Measurements from ENCODE around the gene C10orf71.

C10orf71 gene

GRCh38 chr10:49364051-49364450 lies 65.1 kb downstream of the C10orf71 start:
- Histone ChIP-seq H3K9ac (ENCODE audit: low read depth, low read length) (no peak overlapping the region), H3K4me3 (ENCODE audit: low read depth in 1 of 2, low read length in 2 of 2) (no peak overlapping the region), H3K79me2 (ENCODE audit: insufficient read depth, low read length) (no peaks in the 10 kb centered on the region), H4K20me1 (ENCODE audit: insufficient read depth, low read length) (no peaks in the 10 kb centered on the region; the same call in 1 of the 2 replicates), H3K4me1 (ENCODE audit: insufficient read depth, low read length) (peaks cover 8% of the 10 kb centered on the region; the same call in 1 of the 2 replicates), H3K4me2 (ENCODE audit: insufficient read depth, low read length) (no peak overlapping the region), H3K9me3 (ENCODE audit: insufficient read depth, low read length, severe bottlenecking) (no peaks in the 10 kb centered on the region), H3K27ac (ENCODE audit: low read length) (no peak overlapping the region), H3K27me3 (ENCODE audit: insufficient read depth, low read length, poor library complexity) (no peaks in the 10 kb centered on the region), H2AFZ (ENCODE audit: low read depth, low read length) (no peak overlapping the region), H3K36me3 (ENCODE audit: insufficient read depth, low read length) (no peaks in the 10 kb centered on the region)
- ATAC-seq (ENCODE audit: insufficient read depth, low read depth) (no peak), DNase-seq (no peak)
- TF ChIP-seq EZH2 (IDR thresholded peaks at IDR 0.05; ENCODE audit: borderline replicate concordance, low read depth, low read length, severe bottlenecking) (no peak), CTCF (IDR thresholded peaks at IDR 0.05; ENCODE audit: borderline replicate concordance, extremely low read depth, low read length, poor library complexity, severe bottlenecking) (no peak)

- Histone ChIP-seq H3K9ac (ENCODE audit: low read depth, low read length) (no peak overlapping the region), H4K20me1 (ENCODE audit: insufficient read depth, low read length) (no peaks in the 10 kb centered on the region; the same call in 1 of the 2 replicates), H3K79me2 (ENCODE audit: insufficient read depth, low read length) (no peaks in the 10 kb centered on the region), H2AFZ (ENCODE audit: low read depth, low read length) (no peak overlapping the region), H3K4me2 (ENCODE audit: insufficient read depth, low read length) (no peak overlapping the region), H3K36me3 (ENCODE audit: insufficient read depth, low read length) (no peaks in the 10 kb centered on the region), H3K9me3 (ENCODE audit: insufficient read depth, low read length, severe bottlenecking) (no peaks in the 10 kb centered on the region), H3K4me1 (ENCODE audit: insufficient read depth, low read length) (peaks cover 8% of the 10 kb centered on the region; the same call in 1 of the 2 replicates), H3K27ac (ENCODE audit: low read length) (no peak overlapping the region), H3K27me3 (ENCODE audit: insufficient read depth, low read length, poor library complexity) (no peaks in the 10 kb centered on the region), H3K4me3 (ENCODE audit: low read depth in 1 of 2, low read length in 2 of 2) (no peak overlapping the region)
- no peak for TF ChIP-seq CTCF (IDR thresholded peaks at IDR 0.05; ENCODE audit: borderline replicate concordance, extremely low read depth, low read length, poor library complexity, severe bottlenecking)
- TF ChIP-seq EZH2 (IDR thresholded peaks at IDR 0.05; ENCODE audit: borderline replicate concordance, low read depth, low read length, severe bottlenecking): no peak
- ATAC-seq (ENCODE audit: insufficient read depth, low read depth) (no peak), DNase-seq (no peak)
These were observed 65.8 kb downstream of the C10orf71 start for GRCh38 chr10:49364747-49365146.

- Histone ChIP-seq H3K27ac (ENCODE audit: low read length) (no peak overlapping the region), H3K4me3 (ENCODE audit: low read depth in 1 of 2, low read length in 2 of 2) (no peak overlapping the region), H4K20me1 (ENCODE audit: insufficient read depth, low read length) (no peaks in the 10 kb centered on the region; the same call in 1 of the 2 replicates), H3K79me2 (ENCODE audit: insufficient read depth, low read length) (no peaks in the 10 kb centered on the region), H3K9me3 (ENCODE audit: insufficient read depth, low read length, severe bottlenecking) (no peaks in the 10 kb centered on the region), H3K4me2 (ENCODE audit: insufficient read depth, low read length) (no peak overlapping the region), H3K9ac (ENCODE audit: low read depth, low read length) (no peak overlapping the region), H3K4me1 (ENCODE audit: insufficient read depth, low read length) (0 out of 2 replicates have a peak, but pooled peaks cover 3% of the 10 kb centered on the region), H3K36me3 (ENCODE audit: insufficient read depth, low read length) (no peaks in the 10 kb centered on the region), H3K27me3 (ENCODE audit: insufficient read depth, low read length, poor library complexity) (no peaks in the 10 kb centered on the region), H2AFZ (ENCODE audit: low read depth, low read length) (no peak overlapping the region)
- ATAC-seq (ENCODE audit: insufficient read depth, low read depth): no peak
- TF ChIP-seq EZH2 (IDR thresholded peaks at IDR 0.05; ENCODE audit: borderline replicate concordance, low read depth, low read length, severe bottlenecking): no peak
- no peak for TF ChIP-seq CTCF (IDR thresholded peaks at IDR 0.05; ENCODE audit: borderline replicate concordance, extremely low read depth, low read length, poor library complexity, severe bottlenecking)
- no peak for DNase-seq
These were observed 66.3 kb downstream of the C10orf71 start for GRCh38 chr10:49365275-49365674.
